ENCODE measurements around the gene ORM1.

The ORM1 gene

DNA sequence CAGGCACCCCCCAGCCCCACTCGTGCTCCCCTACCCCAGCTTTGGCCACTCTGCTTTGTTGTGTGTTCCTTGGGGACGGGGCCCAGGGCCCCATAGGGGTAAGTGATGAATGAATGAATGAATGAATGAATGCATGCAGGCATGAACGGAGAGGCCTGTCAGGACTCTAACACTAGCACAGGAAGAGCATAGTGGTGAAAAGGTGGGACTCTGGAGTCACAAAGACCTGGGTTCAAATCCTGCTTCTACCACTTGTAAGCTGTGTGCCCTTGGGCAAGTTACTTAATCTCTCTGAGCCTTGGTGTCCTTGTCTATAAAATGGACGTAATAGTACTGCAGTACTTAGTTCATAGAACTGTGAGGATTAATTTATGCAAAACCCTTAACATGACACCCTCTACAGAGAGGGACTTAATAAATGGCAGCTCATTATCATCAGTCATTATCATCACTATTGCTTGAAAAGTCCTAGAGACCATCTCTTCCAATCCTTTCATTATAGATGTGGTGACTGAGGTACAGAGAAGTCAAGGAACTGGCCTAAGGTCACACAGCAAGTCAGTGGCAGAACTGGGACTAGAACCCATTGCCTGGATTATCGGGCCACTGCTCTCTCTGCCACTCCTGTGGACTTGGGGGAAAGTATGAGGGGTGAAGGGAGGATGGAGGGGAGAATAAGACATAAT, 20.0 kb downstream of the ORM1 start:
- no CpG with 5 or more reads among the region's 5 CpGs for WGBS (ENCODE audit: extremely low coverage, insufficient coverage, insufficient read length)

DNA sequence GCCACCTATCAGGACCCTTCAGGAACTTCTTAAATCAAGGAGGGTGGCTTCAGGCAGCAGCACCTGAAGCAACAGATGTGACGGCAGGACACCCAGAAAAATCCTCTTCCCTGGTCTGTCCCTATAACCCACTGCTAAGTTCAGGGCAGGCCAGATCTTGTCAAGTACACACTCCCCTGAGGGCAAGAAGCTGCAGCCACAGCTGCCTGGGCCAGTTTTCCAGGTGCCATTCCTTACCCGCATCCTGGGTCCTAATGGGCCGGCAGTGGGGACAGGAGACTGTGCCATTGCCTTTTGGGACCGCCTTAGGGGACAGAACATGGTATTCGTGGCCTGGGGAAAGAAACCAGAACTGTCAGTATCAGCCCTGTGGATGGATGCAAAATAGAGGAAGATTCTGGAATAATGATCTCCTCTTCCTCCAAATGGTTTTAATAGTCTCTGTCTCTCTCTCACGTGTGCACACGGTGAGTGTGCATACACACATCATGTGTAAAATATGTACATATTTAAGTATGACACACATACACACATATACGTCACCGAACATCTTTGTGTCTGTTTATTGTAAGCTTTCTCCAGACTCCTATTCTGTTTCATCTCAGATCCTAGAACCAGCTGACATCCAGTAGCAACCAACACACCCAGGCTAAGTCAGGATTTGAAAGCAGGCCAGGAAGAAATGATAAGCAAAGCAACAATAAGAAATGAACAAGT, 20.7 kb downstream of the ORM1 start:
- Histone ChIP-seq H3K4me1 (ENCODE audit: control insufficient read depth in 1 of 2, insufficient read depth in 2 of 2, low read length in 2 of 2) (peaks cover 14 to 19% of the 10 kb centered on the region in 2 experiments), H4K12ac (ENCODE audit: low read depth, low read length) (no peak overlapping the region), H2BK12ac (ENCODE audit: low read length) (no peak overlapping the region), H2BK120ac (ENCODE audit: insufficient read depth, low read length, poor library complexity) (no peak overlapping the region), H2AK5ac (ENCODE audit: low read length) (peak overlapping the region; percentile 18), H3K9ac (ENCODE audit: low read length) (no peak overlapping the region), H3K27me3 (ENCODE audit: insufficient read depth, low read length) (no peaks in the 10 kb centered on the region), H3K79me2 (ENCODE audit: control insufficient read depth, insufficient read depth, low read length, poor library complexity) (no peaks in the 10 kb centered on the region), H4K91ac (ENCODE audit: low read depth, low read length) (peak overlapping the region; percentile 13), H3K79me1 (ENCODE audit: low read length) (peaks cover 3% of the 10 kb centered on the region), H2BK5ac (ENCODE audit: low read depth, low read length, poor library complexity) (no peak overlapping the region), H3K27ac (ENCODE audit: low read depth, low read length) (peak overlapping the region; percentile 50), H3K9me3 (ENCODE audit: insufficient read depth, low read depth, low read length) (no peaks in the 10 kb centered on the region), H4K8ac (ENCODE audit: low read depth, low read length) (no peak overlapping the region), H3K23ac (ENCODE audit: low read length) (no peak overlapping the region), H3K4ac (ENCODE audit: low read depth, low read length) (no peak overlapping the region), H3K18ac (ENCODE audit: low read length) (no peak overlapping the region), H3K36me3 (ENCODE audit: control insufficient read depth in 1 of 2, insufficient read depth in 2 of 2, low read length in 2 of 2) (peaks cover 37 to 46% of the 10 kb centered on the region in 2 experiments), H3K4me3 (ENCODE audit: low read depth, low read length) (no peak overlapping the region), H3K4me2 (ENCODE audit: low read length) (peak overlapping the region; percentile 21), H3K14ac (ENCODE audit: low read length) (no peak overlapping the region), H2AFZ (ENCODE audit: insufficient read depth, low read length, poor library complexity) (no peak overlapping the region)
- peak; percentile 99 to 100 for DNase-seq
- no CpG with 5 or more reads among the region's 9 CpGs for WGBS (ENCODE audit: extremely low coverage, insufficient coverage, insufficient read length)

More for the DNA sequence above, 20.0 kb downstream of the ORM1 start:
- peak overlapping the region; percentile 41 for H3K27ac ChIP-seq (ENCODE audit: low read depth, low read length)
- H2BK5ac ChIP-seq (ENCODE audit: low read depth, low read length, poor library complexity): no peak overlapping the region
- peaks cover 10 to 13% of the 10 kb centered on the region in 2 experiments for H3K4me1 ChIP-seq (ENCODE audit: control insufficient read depth in 1 of 2, insufficient read depth in 2 of 2, low read length in 2 of 2)
- no peak overlapping the region for H4K12ac ChIP-seq (ENCODE audit: low read depth, low read length)
- H2BK120ac ChIP-seq (ENCODE audit: insufficient read depth, low read length, poor library complexity): no peak overlapping the region
- H4K8ac ChIP-seq (ENCODE audit: low read depth, low read length): no peak overlapping the region
- H3K14ac ChIP-seq (ENCODE audit: low read length): no peak overlapping the region
- H3K79me2 ChIP-seq (ENCODE audit: control insufficient read depth, insufficient read depth, low read length, poor library complexity): no peaks in the 10 kb centered on the region
- no peak overlapping the region for H4K91ac ChIP-seq (ENCODE audit: low read depth, low read length)
- peak overlapping the region; percentile 21 for H3K4me2 ChIP-seq (ENCODE audit: low read length)
- H3K18ac ChIP-seq (ENCODE audit: low read length): no peak overlapping the region
- H2AK5ac ChIP-seq (ENCODE audit: low read length): no peak overlapping the region
- peaks cover 2% of the 10 kb centered on the region for H3K79me1 ChIP-seq (ENCODE audit: low read length)
- H3K9ac ChIP-seq (ENCODE audit: low read length): no peak overlapping the region
- H3K9me3 ChIP-seq (ENCODE audit: insufficient read depth, low read depth, low read length): no peaks in the 10 kb centered on the region
- H2BK12ac ChIP-seq (ENCODE audit: low read length): no peak overlapping the region
- no peak overlapping the region for H2AFZ ChIP-seq (ENCODE audit: insufficient read depth, low read length, poor library complexity)
- H3K23ac ChIP-seq (ENCODE audit: low read length): no peak overlapping the region
- no peak overlapping the region for H3K4ac ChIP-seq (ENCODE audit: low read depth, low read length)
- no peak overlapping the region for H3K4me3 ChIP-seq (ENCODE audit: low read depth, low read length)
- H3K27me3 ChIP-seq (ENCODE audit: insufficient read depth, low read length): no peaks in the 10 kb centered on the region
- DNase-seq: peak in 1 of 2 donors; percentile 37
- H3K36me3 ChIP-seq (ENCODE audit: control insufficient read depth in 1 of 2, insufficient read depth in 2 of 2, low read length in 2 of 2): peaks cover 39 to 42% of the 10 kb centered on the region in 2 experiments

DNA sequence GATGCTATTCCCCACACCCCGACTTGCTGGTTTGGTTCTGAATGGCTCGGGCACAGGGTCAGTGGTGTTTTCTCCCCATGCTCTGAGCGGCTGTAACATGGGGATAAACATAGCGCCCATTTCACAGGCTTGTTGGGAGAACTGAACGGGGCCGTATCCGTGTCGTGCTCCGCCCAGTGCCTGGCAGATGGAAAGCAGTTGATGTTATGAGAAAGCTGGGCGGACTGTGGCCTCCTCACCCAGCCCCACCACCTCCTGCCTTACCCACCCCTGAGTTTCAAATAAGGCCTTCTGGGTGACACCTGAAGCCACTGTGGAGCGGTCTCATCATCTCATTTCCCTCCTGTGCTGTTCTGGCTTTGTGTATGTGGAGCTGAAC, 21.3 kb downstream of the ORM1 start:
- peaks cover 17 to 24% of the 10 kb centered on the region in 2 experiments for H3K4me1 ChIP-seq (ENCODE audit: control insufficient read depth in 1 of 2, insufficient read depth in 2 of 2, low read length in 2 of 2)
- no peak overlapping the region for H3K4ac ChIP-seq (ENCODE audit: low read depth, low read length)
- H2AK5ac ChIP-seq (ENCODE audit: low read length): peak overlapping the region; percentile 18
- H2BK5ac ChIP-seq (ENCODE audit: low read depth, low read length, poor library complexity): peak overlapping the region; percentile 26
- peak overlapping the region; percentile 13 for H4K91ac ChIP-seq (ENCODE audit: low read depth, low read length)
- no peaks in the 10 kb centered on the region for H3K9me3 ChIP-seq (ENCODE audit: insufficient read depth, low read depth, low read length)
- H3K23ac ChIP-seq (ENCODE audit: low read length): no peak overlapping the region
- H3K18ac ChIP-seq (ENCODE audit: low read length): no peak overlapping the region
- peaks cover 5% of the 10 kb centered on the region for H3K79me1 ChIP-seq (ENCODE audit: low read length)
- H2AFZ ChIP-seq (ENCODE audit: insufficient read depth, low read length, poor library complexity): no peak overlapping the region
- H3K27me3 ChIP-seq (ENCODE audit: insufficient read depth, low read length): no peaks in the 10 kb centered on the region
- peaks cover 38 to 47% of the 10 kb centered on the region in 2 experiments for H3K36me3 ChIP-seq (ENCODE audit: control insufficient read depth in 1 of 2, insufficient read depth in 2 of 2, low read length in 2 of 2)
- H3K27ac ChIP-seq (ENCODE audit: low read depth, low read length): peak overlapping the region; percentile 15
- WGBS (ENCODE audit: extremely low coverage, insufficient coverage, insufficient read length): no CpG with 5 or more reads among the region's 11 CpGs
- no peak overlapping the region for H3K4me3 ChIP-seq (ENCODE audit: low read depth, low read length)
- H3K9ac ChIP-seq (ENCODE audit: low read length): no peak overlapping the region
- no peak overlapping the region for H4K8ac ChIP-seq (ENCODE audit: low read depth, low read length)
- H3K14ac ChIP-seq (ENCODE audit: low read length): peak overlapping the region; percentile 7
- H4K12ac ChIP-seq (ENCODE audit: low read depth, low read length): no peak overlapping the region
- H3K4me2 ChIP-seq (ENCODE audit: low read length): no peak overlapping the region
- H2BK12ac ChIP-seq (ENCODE audit: low read length): peak overlapping the region; percentile 32
- DNase-seq: no peak
- H2BK120ac ChIP-seq (ENCODE audit: insufficient read depth, low read length, poor library complexity): no peak overlapping the region
- no peaks in the 10 kb centered on the region for H3K79me2 ChIP-seq (ENCODE audit: control insufficient read depth, insufficient read depth, low read length, poor library complexity)

DNA sequence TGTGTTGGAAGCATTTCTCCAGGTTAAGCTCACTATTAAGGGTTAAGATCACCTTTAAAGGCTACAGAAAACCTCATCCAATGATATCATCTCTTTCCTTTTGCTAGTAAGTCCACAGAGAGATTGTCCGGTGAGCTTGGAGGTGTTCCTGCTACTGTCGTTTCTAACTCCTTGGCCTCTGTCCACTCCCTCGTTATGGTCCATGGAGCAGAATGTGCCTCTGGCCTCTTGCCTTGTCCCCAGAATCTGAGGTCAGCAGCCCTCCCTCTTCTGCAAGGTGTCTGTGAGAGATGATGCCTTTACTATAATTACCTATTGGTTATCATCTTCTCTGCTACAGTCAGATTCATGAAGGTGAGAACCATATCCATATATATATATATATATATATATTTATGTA, 21.8 kb downstream of the ORM1 start:
- Histone ChIP-seq H3K9ac (ENCODE audit: low read length) (no peak overlapping the region), H3K79me2 (ENCODE audit: control insufficient read depth, insufficient read depth, low read length, poor library complexity) (no peaks in the 10 kb centered on the region), H2BK12ac (ENCODE audit: low read length) (no peak overlapping the region), H3K79me1 (ENCODE audit: low read length) (peaks cover 8% of the 10 kb centered on the region), H3K4me2 (ENCODE audit: low read length) (no peak overlapping the region), H3K14ac (ENCODE audit: low read length) (no peak overlapping the region), H3K4me1 (ENCODE audit: control insufficient read depth in 1 of 2, insufficient read depth in 2 of 2, low read length in 2 of 2) (peaks cover 22 to 29% of the 10 kb centered on the region in 2 experiments), H2BK5ac (ENCODE audit: low read depth, low read length, poor library complexity) (no peak overlapping the region), H2BK120ac (ENCODE audit: insufficient read depth, low read length, poor library complexity) (no peak overlapping the region), H3K23ac (ENCODE audit: low read length) (no peak overlapping the region), H3K9me3 (ENCODE audit: insufficient read depth, low read depth, low read length) (no peaks in the 10 kb centered on the region), H3K18ac (ENCODE audit: low read length) (no peak overlapping the region), H4K91ac (ENCODE audit: low read depth, low read length) (no peak overlapping the region), H2AK5ac (ENCODE audit: low read length) (no peak overlapping the region), H3K27ac (ENCODE audit: low read depth, low read length) (no peak overlapping the region), H2AFZ (ENCODE audit: insufficient read depth, low read length, poor library complexity) (no peak overlapping the region), H3K4ac (ENCODE audit: low read depth, low read length) (no peak overlapping the region), H3K4me3 (ENCODE audit: low read depth, low read length) (no peak overlapping the region), H3K27me3 (ENCODE audit: insufficient read depth, low read length) (no peaks in the 10 kb centered on the region), H4K8ac (ENCODE audit: low read depth, low read length) (no peak overlapping the region), H3K36me3 (ENCODE audit: control insufficient read depth in 1 of 2, insufficient read depth in 2 of 2, low read length in 2 of 2) (peaks cover 37 to 45% of the 10 kb centered on the region in 2 experiments), H4K12ac (ENCODE audit: low read depth, low read length) (no peak overlapping the region)
- WGBS (ENCODE audit: extremely low coverage, insufficient coverage, insufficient read length): no CpG with 5 or more reads among the region's 3 CpGs
- DNase-seq: no peak
